OCI-LY7 (cell line): ENCODE results near the gene ALOXE3. TPM values are rescaled to one million over a fixed set of nuclear protein-coding genes. Genes with fewer than 3 reads are reported as not detected.

Experiments
- BruUV-seq: library from RNA; stranded (reverse); fragments of 400-500 nt; replicated peaks from 2 replicates; lab custom pipeline; 2021; lab: Mats Ljungman, UMichigan
- CTCF ChIA-PET: fragments of 300-600 bp; sonication (Branson Sonifier 250); formaldehyde crosslinking; loops from one replicate; lab custom pipeline; 2022; ENCODE audit warnings: antibody characterized with exemption; ENCODE audit not compliant: unreplicated experiment; lab: Charles Lee
- POLR2A ChIA-PET: fragments of 300-600 bp; sonication (Branson Sonifier 250); formaldehyde crosslinking; loops from one replicate; lab custom pipeline; 2022; ENCODE audit warnings: antibody characterized with exemption; lab: Charles Lee
- DNase-seq: peaks from one replicate; pipeline ENCODE4 v3.0.0-alpha.2; 2015; ENCODE audit warnings: low spot score
- H2AFZ ChIP-seq: fragments of 200-600 bp; sonication (generic), shearing (Covaris generic); 2 replicates; pipeline ENCODE4 v1.6.1; 2014; ENCODE audit warnings: mild to moderate bottlenecking, antibody characterized with exemption, low read length, moderate library complexity
- H3K27ac ChIP-seq: fragments of 200-600 bp; sonication (generic); 2 replicates; pipeline ENCODE4 v1.5.1; 2014; ENCODE audit warnings: mixed run types, low read depth, mild to moderate bottlenecking, moderate library complexity, low read length, inconsistent platforms; ENCODE audit not compliant: poor library complexity, severe bottlenecking
- H3K36me3 ChIP-seq: fragments of 200-600 bp; sonication (generic); 2 replicates; pipeline ENCODE4 v1.6.1; 2014; ENCODE audit warnings: mild to moderate bottlenecking, antibody characterized with exemption, low read length, moderate library complexity, mixed read lengths; ENCODE audit not compliant: insufficient read depth
- H3K4me1 ChIP-seq: fragments of 200-600 bp; sonication (generic); 2 replicates; pipeline ENCODE4 v1.5.1; 2014; ENCODE audit warnings: mild to moderate bottlenecking, low read length; ENCODE audit not compliant: insufficient read depth, poor library complexity, severe bottlenecking
- H3K4me2 ChIP-seq: fragments of 200-600 bp; sonication (generic); 2 replicates; pipeline ENCODE4 v1.6.1; 2014; ENCODE audit warnings: mild to moderate bottlenecking, low read length
- H3K4me3 ChIP-seq: fragments of 200-600 bp; sonication (generic); 2 replicates; pipeline ENCODE4 v1.5.1; 2014; ENCODE audit warnings: mild to moderate bottlenecking, low read depth, low read length; ENCODE audit not compliant: poor library complexity, severe bottlenecking
- H3K79me2 ChIP-seq: fragments of 200-600 bp; sonication (generic); 2 replicates; pipeline ENCODE4 v1.6.1; 2016; ENCODE audit warnings: low read depth, mild to moderate bottlenecking, low read length, moderate library complexity, mixed read lengths; ENCODE audit not compliant: insufficient read depth
- H3K9me2 ChIP-seq: fragments of 200-600 bp; sonication (generic); 2 replicates; pipeline ENCODE4 v1.6.1; 2016; ENCODE audit warnings: mild to moderate bottlenecking, low read length, mixed read lengths; ENCODE audit not compliant: insufficient read depth
- H3K9me3 ChIP-seq: fragments of 200-600 bp; sonication (generic); 2 replicates; pipeline ENCODE4 v1.6.1; 2014; ENCODE audit warnings: mild to moderate bottlenecking, mixed run types, low read length, mixed read lengths
- H4K20me1 ChIP-seq: fragments of 200-600 bp; sonication (generic); 2 replicates; pipeline ENCODE4 v1.6.1; 2014; ENCODE audit warnings: mild to moderate bottlenecking, antibody characterized with exemption, low read length, moderate library complexity, mixed read lengths; ENCODE audit not compliant: insufficient read depth
- CTCF ChIP-seq: fragments of 200-600 bp; sonication (generic); conservative IDR thresholded peaks from 2 replicates; pipeline ENCODE4 v1.5.1; 2014; ENCODE audit warnings: mild to moderate bottlenecking, antibody characterized with exemption, low read length, moderate library complexity, mixed read lengths
- EZH2phosphoT487 ChIP-seq: fragments of 200-600 bp; sonication (generic); IDR thresholded peaks from 2 replicates; pipeline ENCODE4 v1.6.1; 2018; ENCODE audit warnings: low read depth, borderline replicate concordance, mild to moderate bottlenecking, mixed run types, antibody characterized with exemption, low read length, moderate library complexity, mixed read lengths
- intact Hi-C: fragments of 100-400 bp; cut with micrococcal nuclease; formaldehyde crosslinking; loops from one replicate; pipeline ENCODE4 v1.10.0; 2022; ENCODE audit not compliant: unreplicated experiment
- total RNA-seq, 2 experiments: library from RNA; depleted of rRNA in 1 of 2; stranded (reverse); fragments of >200 nt in 1 of 2; shearing (Covaris generic) in 1 of 2; gene quantifications; 2 replicates each; pipeline ENCODE4 v1.2.3, GENCODE V29; 2014 to 2022

The ALOXE3 gene
- total RNA-seq, 2 experiments from 2014 or later: 0.10 TPM; not detected in 1

- no TSS peak for BruUV-seq
- ChIA-PET POLR2A (no interaction called here), CTCF (no interaction called here)
- Histone ChIP-seq H3K4me3 (no peak overlapping the region), H4K20me1 (no peaks in the 10 kb centered on the region; the same call in 1 of the 2 replicates), H3K36me3 (peaks cover 79% of the 10 kb centered on the region), H2AFZ (no peak overlapping the region), H3K4me1 (peaks cover 7% of the 10 kb centered on the region), H3K79me2 (peaks cover 6% of the 10 kb centered on the region; the same call in 1 of the 2 replicates), H3K4me2 (no peak overlapping the region), H3K27ac (no peak overlapping the region), H3K9me3 (no peaks in the 10 kb centered on the region), H3K9me2 (no peaks in the 10 kb centered on the region)
- TF ChIP-seq CTCF (no peak), EZH2phosphoT487 (no peak)
- intact Hi-C loops: no loop called here
- no peak for DNase-seq
These were observed 27.5 kb upstream of the ALOXE3 start for GRCh38 chr17:8145811-8146210.

- Histone ChIP-seq H2AFZ (no peak overlapping the region), H3K79me2 (no peaks in the 10 kb centered on the region), H3K4me3 (no peak overlapping the region), H3K36me3 (peaks cover 80% of the 10 kb centered on the region), H3K9me2 (no peaks in the 10 kb centered on the region), H3K4me2 (no peak overlapping the region), H4K20me1 (no peaks in the 10 kb centered on the region), H3K4me1 (peaks cover 2% of the 10 kb centered on the region), H3K9me3 (no peaks in the 10 kb centered on the region), H3K27ac (no peak overlapping the region)
- ChIA-PET CTCF (interaction anchor here (1.3 kb wide), 1 partner anchor 14 kb away, joined by 5 read pairs; no protein-coding TSS in a partner anchor), POLR2A (no interaction called here)
- no TSS peak for BruUV-seq
- DNase-seq: no peak
- TF ChIP-seq EZH2phosphoT487 (no peak), CTCF (no peak)
- intact Hi-C loops: no loop called here
These were observed 26.3 kb upstream of the ALOXE3 start for GRCh38 chr17:8144401-8145231.
